ENCODE data around the gene CEBPG. TPM values are rescaled to one million over a fixed set of nuclear protein-coding genes. Genes with fewer than 3 reads are reported as not detected.
A peak's percentile ranks its signal among the peaks of the same experiment; 100 is the strongest.

The CEBPG gene
- total RNA-seq, 4 donors from 2014 or later = 22.4 to 66.7 (median 46.9) TPM

DNA sequence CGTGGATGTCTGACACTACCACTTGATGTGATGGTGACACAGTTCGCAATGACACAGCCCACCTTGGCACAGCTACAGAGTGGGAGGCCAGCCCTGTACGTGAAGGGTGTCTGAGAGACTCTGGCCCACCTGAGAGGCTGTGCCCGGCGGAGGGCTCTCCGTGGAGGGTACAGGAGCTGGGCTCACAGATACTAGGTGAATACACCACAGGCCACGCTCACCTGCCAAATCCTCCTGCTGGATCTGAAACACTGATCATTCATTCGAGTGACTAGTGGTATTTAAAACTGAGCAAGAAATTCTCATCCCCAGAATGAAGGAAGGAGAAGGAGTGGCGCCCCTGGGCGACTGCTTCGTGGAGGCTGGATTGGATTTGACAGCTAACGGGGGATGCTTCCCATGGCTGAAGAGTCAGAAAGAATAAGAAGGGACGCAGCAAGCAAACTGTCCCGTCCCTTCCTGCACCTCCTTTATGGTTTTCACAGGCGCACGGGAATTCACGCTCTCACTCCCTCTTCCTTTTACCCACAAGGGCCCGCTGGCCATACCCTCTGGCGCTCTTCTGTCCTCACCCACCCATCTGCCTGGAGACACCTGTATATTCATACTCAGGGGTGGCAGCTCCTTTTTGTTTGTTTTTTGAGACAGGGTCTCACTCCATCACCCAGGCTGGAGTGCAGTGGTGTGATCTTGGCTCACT is 25.0 kb downstream of the CEBPG start:
- H3K9me3 ChIP-seq = no peaks in the 10 kb centered on the region
- in situ Hi-C loops (cut with MboI; ENCODE audit: low pct_ligation_motif_present in 1 of 4, low pct_unique_long_range_greater_than_20kb in 1 of 4, low sequenced_read_pairs in 3 of 4) = no loop called here
- no peaks in the 10 kb centered on the region for H3K36me3 ChIP-seq
- 83 to 85% methylated on average over 8 to 19 of the region's 19 CpGs for WGBS, 2 donors (ENCODE audit: low coverage in 1 of 2)
- intact Hi-C loops (cut with DNase I; ENCODE audit: low total_unique reads) = no loop called here
- H3K4me3 ChIP-seq = no peak overlapping the region
- TF ChIP-seq POLR2A (IDR thresholded peaks at IDR 0.05) (no peak), EP300 (IDR thresholded peaks at IDR 0.05; ENCODE audit: low read depth) (no peak), POLR2AphosphoS5 (IDR thresholded peaks at IDR 0.05) (no peak)
- TF ChIP-seq, protein P1, sequence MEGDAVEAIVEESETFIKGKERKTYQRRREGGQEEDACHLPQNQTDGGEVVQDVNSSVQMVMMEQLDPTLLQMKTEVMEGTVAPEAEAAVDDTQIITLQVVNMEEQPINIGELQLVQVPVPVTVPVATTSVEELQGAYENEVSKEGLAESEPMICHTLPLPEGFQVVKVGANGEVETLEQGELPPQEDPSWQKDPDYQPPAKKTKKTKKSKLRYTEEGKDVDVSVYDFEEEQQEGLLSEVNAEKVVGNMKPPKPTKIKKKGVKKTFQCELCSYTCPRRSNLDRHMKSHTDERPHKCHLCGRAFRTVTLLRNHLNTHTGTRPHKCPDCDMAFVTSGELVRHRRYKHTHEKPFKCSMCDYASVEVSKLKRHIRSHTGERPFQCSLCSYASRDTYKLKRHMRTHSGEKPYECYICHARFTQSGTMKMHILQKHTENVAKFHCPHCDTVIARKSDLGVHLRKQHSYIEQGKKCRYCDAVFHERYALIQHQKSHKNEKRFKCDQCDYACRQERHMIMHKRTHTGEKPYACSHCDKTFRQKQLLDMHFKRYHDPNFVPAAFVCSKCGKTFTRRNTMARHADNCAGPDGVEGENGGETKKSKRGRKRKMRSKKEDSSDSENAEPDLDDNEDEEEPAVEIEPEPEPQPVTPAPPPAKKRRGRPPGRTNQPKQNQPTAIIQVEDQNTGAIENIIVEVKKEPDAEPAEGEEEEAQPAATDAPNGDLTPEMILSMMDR (IDR thresholded peaks at IDR 0.05) = no peak
- H3K27ac ChIP-seq = no peak overlapping the region
- peaks cover 0 to 30% (median 16%) of the 10 kb centered on the region in 4 donors for H3K4me1 ChIP-seq
- no peaks in the 10 kb centered on the region for H3K27me3 ChIP-seq
- no peak for DNase-seq

DNA sequence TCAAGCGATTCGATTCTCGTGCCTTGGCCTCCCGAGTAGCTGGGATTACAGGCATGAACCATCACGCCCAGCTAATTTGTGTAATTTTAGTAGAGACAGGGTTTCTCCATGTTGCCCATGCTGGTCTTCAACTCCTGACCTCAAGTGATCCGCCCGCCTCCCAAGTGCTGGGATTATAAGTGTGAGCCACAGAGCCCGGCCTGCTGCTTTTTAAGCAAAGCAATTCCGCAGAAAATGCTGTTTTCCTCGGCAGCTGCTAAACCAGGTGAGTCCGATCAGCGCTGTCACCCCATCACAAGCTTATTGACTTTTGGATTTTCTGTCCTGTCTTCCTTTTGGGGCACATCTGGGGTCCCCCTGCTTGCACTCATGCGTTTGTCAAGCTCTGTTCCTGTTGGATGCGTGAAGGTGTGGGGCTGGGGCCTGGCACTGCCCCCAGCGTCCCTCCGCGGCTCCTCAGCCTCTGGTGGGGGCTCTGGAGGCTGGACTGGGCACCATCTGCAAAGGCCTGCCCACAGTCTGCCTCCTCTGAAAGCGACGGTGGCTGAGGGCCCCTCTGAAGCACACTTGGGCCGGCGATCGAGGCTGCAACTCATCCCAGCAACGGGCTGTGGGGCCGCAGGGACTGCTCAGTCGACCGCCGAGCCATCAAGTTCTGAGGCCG is 25.7 kb downstream of the CEBPG start:
- no peaks in the 10 kb centered on the region for H3K27me3 ChIP-seq
- intact Hi-C loops (cut with DNase I; ENCODE audit: low total_unique reads) = no loop called here
- no peak overlapping the region for H3K27ac ChIP-seq
- WGBS, 2 donors (ENCODE audit: low coverage in 1 of 2) = 93 to 100% methylated on average over 2 to 28 of the region's 28 CpGs
- H3K9me3 ChIP-seq = no peaks in the 10 kb centered on the region
- TF ChIP-seq POLR2AphosphoS5 (IDR thresholded peaks at IDR 0.05) (no peak), EP300 (IDR thresholded peaks at IDR 0.05; ENCODE audit: low read depth) (no peak)
- H3K4me1 ChIP-seq = peaks cover 0 to 28% (median 16%) of the 10 kb centered on the region in 4 donors
- H3K36me3 ChIP-seq = no peaks in the 10 kb centered on the region
- DNase-seq = no peak
- no peak overlapping the region for H3K4me3 ChIP-seq
- in situ Hi-C loops (cut with MboI; ENCODE audit: low pct_ligation_motif_present in 1 of 4, low pct_unique_long_range_greater_than_20kb in 1 of 4, low sequenced_read_pairs in 3 of 4) = no loop called here

DNA sequence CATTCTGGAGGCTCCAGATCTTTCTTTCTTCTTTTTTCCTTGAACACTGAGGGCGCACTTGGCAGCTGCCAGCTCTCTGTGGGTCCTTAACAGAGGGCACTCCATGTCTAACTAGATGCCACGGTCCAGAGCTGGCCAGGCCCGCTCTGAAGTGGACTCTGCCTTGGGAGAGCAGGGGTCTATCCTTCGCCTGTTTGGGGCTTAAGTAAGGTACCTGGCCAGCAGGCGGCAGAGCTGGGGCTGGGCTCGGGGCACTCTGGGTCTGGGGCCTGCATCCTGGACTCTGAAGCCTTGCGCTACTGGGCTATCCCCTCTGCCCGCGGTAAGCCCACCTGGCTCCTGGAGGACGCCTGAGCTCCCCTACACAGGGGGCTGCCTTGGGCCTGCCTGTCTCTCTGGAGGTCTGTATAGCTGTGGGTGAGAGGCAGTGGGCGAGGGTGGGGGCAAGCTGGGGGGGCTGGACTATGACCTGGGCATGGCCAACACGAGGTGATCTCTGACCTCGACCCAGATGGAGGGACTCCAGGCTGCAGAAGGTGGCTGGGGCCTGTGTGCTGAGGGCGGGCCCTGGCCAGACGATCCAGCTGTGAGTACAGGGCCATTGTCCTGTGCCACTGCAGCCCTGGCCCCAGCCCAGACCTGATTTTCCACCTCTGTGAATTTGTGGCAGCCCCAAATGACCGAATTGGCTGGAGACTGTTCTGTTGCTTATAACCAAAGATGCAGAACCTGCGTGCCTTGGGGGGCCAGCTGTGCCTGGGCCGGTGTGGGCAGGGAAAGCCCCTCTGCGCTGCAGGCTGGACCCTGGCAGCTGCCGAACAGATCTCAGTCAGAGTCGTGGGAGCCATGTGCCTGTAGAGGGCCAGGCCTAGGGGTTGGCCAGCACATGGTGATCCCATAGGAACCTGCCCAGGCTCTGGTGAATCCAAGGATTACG is 26.5 kb downstream of the CEBPG start:
- intact Hi-C loops (cut with DNase I; ENCODE audit: low total_unique reads) (no loop called here), in situ Hi-C loops (cut with MboI; ENCODE audit: low pct_ligation_motif_present in 1 of 4, low pct_unique_long_range_greater_than_20kb in 1 of 4, low sequenced_read_pairs in 3 of 4) (no loop called here)
- Histone ChIP-seq H3K4me3 (no peak overlapping the region), H3K27ac (no peak overlapping the region), H3K9me3 (no peaks in the 10 kb centered on the region), H3K36me3 (no peaks in the 10 kb centered on the region), H3K27me3 (no peaks in the 10 kb centered on the region), H3K4me1 (peaks cover 0 to 25% (median 13%) of the 10 kb centered on the region in 4 donors)
- DNase-seq = peak; percentile 0
- 83% methylated on average over 22 of the region's 22 CpGs; no CpG with 5 or more reads in 1 of the 2 donors for WGBS, 2 donors (ENCODE audit: low coverage in 1 of 2)
- TF ChIP-seq POLR2AphosphoS5 (IDR thresholded peaks at IDR 0.05) (no peak), EP300 (IDR thresholded peaks at IDR 0.05; ENCODE audit: low read depth) (no peak), POLR2A (IDR thresholded peaks at IDR 0.05) (no peak)
- TF ChIP-seq, protein P1 (IDR thresholded peaks at IDR 0.05) = no peak

DNA sequence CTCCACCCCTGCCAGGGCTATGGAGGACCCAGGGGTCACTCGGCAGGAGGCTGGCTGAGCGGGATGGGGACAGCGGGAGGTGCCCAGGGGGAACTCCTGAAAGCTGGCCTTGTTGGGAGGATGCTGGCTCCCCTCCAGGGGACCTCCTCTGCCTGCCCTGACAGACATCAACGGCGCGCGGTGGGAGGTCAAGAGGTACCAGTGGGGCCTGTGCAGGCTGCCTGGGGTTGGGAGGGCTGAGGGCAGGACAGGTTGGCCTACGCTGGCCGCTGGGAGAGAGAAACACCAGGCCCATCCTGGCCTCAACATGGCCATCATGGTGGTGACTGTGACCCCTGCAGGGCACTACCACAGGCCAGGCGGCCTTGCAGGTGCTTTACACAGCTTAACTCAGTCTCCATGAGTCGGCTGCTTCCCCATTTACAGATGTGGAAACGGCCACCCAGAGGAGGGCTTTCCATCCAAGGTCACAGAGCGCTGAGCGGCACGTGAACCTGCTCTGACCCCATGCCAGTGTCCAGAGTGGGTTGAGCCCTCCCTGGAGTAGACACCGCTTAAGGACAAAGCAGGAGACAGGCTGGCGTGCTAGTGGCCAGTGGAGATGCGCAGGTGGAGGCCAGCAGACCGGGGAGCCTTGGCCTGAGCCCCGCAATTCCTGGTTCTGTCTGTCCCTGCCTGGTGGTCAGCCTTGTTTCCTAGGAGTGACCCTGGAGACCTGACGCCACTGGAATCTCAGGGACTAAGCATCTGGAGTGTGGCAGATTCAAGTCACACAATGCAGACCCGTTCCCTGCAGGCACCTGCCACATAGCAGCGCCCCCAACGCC is 27.6 kb downstream of the CEBPG start:
- no peak for TF ChIP-seq EP300 (IDR thresholded peaks at IDR 0.05; ENCODE audit: low read depth)
- TF ChIP-seq, protein P1 (IDR thresholded peaks at IDR 0.05) = no peak
- TF ChIP-seq POLR2A (IDR thresholded peaks at IDR 0.05) = no peak
- no peak for TF ChIP-seq POLR2AphosphoS5 (IDR thresholded peaks at IDR 0.05)
- in situ Hi-C loops (cut with MboI; ENCODE audit: low pct_ligation_motif_present in 1 of 4, low pct_unique_long_range_greater_than_20kb in 1 of 4, low sequenced_read_pairs in 3 of 4) (no loop called here), intact Hi-C loops (cut with DNase I; ENCODE audit: low total_unique reads) (no loop called here)
- no peaks in the 10 kb centered on the region for H3K36me3 ChIP-seq
- no peaks in the 10 kb centered on the region for H3K9me3 ChIP-seq
- H3K4me1 ChIP-seq = peaks cover 0 to 15% (median 5%) of the 10 kb centered on the region in 4 donors
- peak; percentile 4 for DNase-seq
- WGBS, 2 donors (ENCODE audit: low coverage in 1 of 2) = 93 to 100% methylated on average over 2 to 22 of the region's 24 CpGs
- no peak overlapping the region for H3K27ac ChIP-seq
- H3K4me3 ChIP-seq = no peak overlapping the region
- H3K27me3 ChIP-seq = no peaks in the 10 kb centered on the region

Measured in transverse colon (tissue), 4 donors.